GM10266 (cell line): ENCODE data around the gene PHLPP1.

Source experiments
- DNase-seq: peaks from one replicate; pipeline ENCODE4 v3.0.0; 2012; ENCODE audit errors: extremely low spot score
- TF ChIP-seq, protein P1 (sequence below): IDR thresholded peaks from 2 replicates; pipeline ENCODE4 v1.5.1; 2012; ENCODE audit warnings: mild to moderate bottlenecking, low read depth; ENCODE audit not compliant: control insufficient read depth, insufficient read depth; ENCODE audit errors: missing control alignments

PHLPP1 gene

DNA sequence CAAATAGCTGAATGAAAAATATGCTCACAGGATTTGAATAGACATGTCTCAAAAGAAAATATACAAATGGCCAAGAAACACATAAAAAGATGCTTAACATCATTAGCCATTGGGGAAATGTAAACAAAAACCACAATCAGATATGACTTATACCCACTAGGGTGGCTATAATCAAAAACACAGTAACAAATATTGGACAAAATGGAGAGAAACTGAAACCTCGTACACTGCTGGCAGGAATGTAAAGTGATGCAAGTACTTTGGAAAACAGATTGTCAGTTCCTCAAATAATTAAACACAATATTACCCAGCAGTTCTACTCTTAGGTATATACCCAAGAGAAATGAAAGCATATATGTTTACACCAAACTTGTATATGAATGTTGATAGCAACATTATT lies 213.0 kb downstream of the PHLPP1 start:
- DNase-seq: no peak
- TF ChIP-seq, protein P1, sequence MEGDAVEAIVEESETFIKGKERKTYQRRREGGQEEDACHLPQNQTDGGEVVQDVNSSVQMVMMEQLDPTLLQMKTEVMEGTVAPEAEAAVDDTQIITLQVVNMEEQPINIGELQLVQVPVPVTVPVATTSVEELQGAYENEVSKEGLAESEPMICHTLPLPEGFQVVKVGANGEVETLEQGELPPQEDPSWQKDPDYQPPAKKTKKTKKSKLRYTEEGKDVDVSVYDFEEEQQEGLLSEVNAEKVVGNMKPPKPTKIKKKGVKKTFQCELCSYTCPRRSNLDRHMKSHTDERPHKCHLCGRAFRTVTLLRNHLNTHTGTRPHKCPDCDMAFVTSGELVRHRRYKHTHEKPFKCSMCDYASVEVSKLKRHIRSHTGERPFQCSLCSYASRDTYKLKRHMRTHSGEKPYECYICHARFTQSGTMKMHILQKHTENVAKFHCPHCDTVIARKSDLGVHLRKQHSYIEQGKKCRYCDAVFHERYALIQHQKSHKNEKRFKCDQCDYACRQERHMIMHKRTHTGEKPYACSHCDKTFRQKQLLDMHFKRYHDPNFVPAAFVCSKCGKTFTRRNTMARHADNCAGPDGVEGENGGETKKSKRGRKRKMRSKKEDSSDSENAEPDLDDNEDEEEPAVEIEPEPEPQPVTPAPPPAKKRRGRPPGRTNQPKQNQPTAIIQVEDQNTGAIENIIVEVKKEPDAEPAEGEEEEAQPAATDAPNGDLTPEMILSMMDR: no peak

DNA sequence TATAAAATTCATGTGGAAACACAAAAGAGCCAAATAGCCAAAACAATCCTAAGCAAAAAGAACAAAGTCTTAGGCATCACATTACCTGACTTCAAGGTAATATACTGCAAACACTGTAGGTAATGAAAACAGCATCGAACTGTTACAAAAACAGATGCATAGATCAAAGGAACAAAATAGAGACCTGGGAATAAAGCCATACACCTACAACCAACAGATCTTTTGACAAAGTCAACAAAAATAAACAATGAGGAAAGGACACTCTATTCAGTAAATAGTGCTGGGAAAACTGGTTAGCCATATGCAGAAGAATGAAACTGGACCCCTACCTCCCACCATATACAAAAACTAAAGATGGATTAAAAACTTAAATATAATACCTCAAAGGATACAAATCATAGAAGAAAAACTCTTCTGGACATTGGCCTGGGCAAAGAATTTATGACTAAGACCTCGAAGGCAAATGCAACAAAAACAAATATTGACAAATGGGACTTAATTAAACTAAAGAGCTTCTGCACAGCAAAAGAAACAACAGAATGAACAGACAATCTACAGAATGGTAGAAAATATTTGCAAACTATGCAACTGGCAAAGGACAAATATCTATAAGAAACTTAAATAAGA lies 218.0 kb downstream of the PHLPP1 start:
- no peak for DNase-seq
- TF ChIP-seq, protein P1: no peak

DNA sequence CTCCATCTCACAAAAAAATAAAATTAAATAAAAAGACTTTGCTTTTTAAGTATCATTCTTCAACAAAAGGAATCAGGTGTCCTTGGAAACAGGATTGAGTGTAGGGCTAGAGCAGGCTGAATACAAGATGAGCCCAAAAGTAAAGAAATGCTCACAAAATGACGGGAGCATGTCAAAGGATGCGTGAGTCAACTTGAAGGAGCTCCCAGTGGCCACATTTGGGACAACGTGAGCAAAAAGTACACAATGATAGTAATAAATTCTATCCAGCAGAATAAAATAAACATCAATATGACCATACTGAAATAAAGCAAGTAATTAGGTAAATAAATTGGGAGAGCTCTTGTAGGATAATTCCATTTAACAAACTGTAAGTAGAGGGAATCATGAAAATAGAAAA lies 220.7 kb downstream of the PHLPP1 start:
- TF ChIP-seq, protein P1: no peak
- DNase-seq: no peak

DNA sequence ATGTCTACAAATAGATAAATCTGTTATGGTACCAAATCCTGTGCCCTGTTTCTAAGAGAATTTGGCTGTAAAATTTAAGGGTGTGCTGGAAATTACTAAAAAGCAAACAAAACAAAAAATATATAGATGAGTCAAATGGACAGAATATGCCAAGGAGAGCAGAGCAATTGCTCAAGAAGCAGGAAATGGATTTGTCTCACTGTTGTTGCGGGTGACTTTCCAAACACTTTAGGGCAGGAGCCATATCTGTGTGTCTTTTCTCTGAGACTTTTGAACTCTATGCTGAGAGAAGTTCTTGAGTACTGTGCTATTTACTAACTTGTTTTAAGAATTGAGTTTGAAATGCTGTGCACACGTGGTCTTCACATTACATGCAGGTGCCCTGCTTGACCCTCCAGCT lies 221.7 kb downstream of the PHLPP1 start:
- TF ChIP-seq, protein P1: no peak
- no peak for DNase-seq

DNA sequence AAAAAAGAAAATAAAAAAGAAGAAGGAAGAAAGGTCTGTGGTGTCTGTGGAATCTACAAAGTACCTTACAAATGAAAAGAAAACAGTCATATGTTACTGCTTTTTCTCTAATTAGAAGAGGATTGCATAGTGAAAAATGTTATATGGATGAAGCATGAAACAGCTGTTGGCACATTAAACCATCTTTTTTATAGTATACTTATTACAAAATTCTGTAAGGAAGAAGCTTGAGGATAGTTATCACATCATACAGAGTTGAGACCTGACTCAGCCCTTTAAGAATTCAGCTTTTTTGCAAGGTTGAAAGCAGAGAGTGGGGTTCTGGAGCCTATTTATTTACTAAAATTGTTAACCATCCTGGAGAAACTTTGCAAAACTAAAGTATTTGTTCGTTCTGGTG lies 222.7 kb downstream of the PHLPP1 start:
- DNase-seq: no peak
- TF ChIP-seq, protein P1: no peak

DNA sequence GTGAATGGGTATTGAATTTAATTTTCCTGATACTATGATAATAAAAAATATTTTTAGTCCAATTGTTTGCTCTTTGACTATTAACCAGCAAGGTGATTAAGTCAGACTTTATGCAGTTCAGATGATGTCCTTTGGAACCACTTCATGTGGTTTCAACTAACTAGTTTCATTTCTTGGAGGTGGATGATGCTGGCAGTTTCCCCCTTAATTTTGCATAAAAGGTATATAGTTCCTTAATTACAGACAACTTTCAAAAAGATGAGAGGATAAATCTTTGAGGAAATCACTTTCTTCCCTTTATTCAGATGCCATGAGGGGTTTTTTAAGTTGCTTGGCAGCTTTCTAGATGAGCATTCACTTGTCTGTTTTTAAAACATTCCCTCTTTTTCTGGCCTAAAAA lies 223.1 kb downstream of the PHLPP1 start:
- peak; percentile 17 for DNase-seq
- TF ChIP-seq, protein P1: no peak

DNA sequence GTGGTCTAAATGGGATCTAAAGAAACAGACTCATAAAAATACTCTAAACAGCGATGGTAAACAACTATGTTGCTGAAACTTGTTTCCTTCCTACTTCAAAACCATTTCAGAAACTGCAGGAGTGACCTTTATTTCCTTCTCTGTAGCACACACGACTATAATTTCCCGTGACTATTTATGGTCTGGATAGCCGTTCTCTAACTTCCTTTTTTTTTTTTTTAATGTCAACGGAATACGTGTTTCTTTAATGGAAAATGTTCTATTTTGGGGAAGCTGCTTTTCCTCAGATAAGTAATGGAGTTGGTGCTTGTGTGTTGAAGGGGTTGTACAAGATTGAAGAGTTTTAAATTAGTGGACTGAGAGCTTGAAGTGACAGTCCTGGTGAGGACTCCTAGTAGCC lies 224.1 kb downstream of the PHLPP1 start:
- TF ChIP-seq, protein P1: no peak
- DNase-seq: no peak
